ENCODE measurements around the gene CHCHD1. TPM values are rescaled to one million over a fixed set of nuclear protein-coding genes. Genes with fewer than 3 reads are reported as not detected.

CHCHD1 gene
- polyA plus RNA-seq, 3 donors, result 15.0 to 85.0 (median 72.3) TPM

- peaks cover 0 to 1% (median 0%) of the 10 kb centered on the region in 7 donors for H3K9me3 Mint-ChIP-seq
- H3K4me2 ChIP-seq (replicated peaks; ENCODE audit: extremely low read depth, low read length, poor library complexity, severe bottlenecking), result no peak overlapping the region
- intact Hi-C loops (cut with micrococcal nuclease), result no loop called here
Measured at GRCh38 chr10:73808021-73808815, 26.4 kb downstream of the CHCHD1 start.

More at GRCh38 chr10:73808021-73808815, 26.4 kb downstream of the CHCHD1 start:
- Mint-ChIP-seq H3K27ac (peak overlapping the region in 2 of 7 donors; percentile 38 to 61), H3K4me1 (peaks cover 43% of the 10 kb centered on the region), H3K27me3 (ENCODE audit: low read depth in 3 of 3) (no peaks in the 10 kb centered on the region), H3K36me3 (peaks cover 66 to 73% of the 10 kb centered on the region in 2 donors), H3K4me3 (no peak overlapping the region)
- Histone ChIP-seq H3K27me3 (ENCODE audit: control insufficient read depth in 2 of 2, insufficient read depth in 2 of 2, low read length in 2 of 2) (no peaks in the 10 kb centered on the region), H4K20me1 (ENCODE audit: insufficient read depth, low read length) (peaks cover 43% of the 10 kb centered on the region), H3K9ac (ENCODE audit: insufficient read depth, low read length, poor library complexity, severe bottlenecking) (no peak overlapping the region), H2AFZ (ENCODE audit: insufficient read depth, low read depth, low read length, poor library complexity, severe bottlenecking) (no peak overlapping the region), H3K27ac (ENCODE audit: low read depth in 1 of 2, low read length in 2 of 2) (peak overlapping the region in 1 of 2 donors; percentile 46), H3K36me3 (replicated peaks in 1 of 2; ENCODE audit: control insufficient read depth in 1 of 2, insufficient read depth in 2 of 2, low read length in 2 of 2) (peaks cover 63 to 71% of the 10 kb centered on the region in 2 donors), H3K4me1 (ENCODE audit: control insufficient read depth in 1 of 2, insufficient read depth in 2 of 2, low read length in 2 of 2) (peaks cover 20% of the 10 kb centered on the region in 2 donors), H3K9me3 (replicated peaks in 1 of 2; ENCODE audit: control insufficient read depth in 1 of 2, insufficient read depth in 1 of 2, low read length in 2 of 2) (no peaks in the 10 kb centered on the region), H3K4me3 (replicated peaks in 1 of 3; ENCODE audit: low read depth in 2 of 3, low read length in 3 of 3) (no peak overlapping the region), H3K79me2 (ENCODE audit: insufficient read depth, low read length) (peaks cover 54% of the 10 kb centered on the region)
- no peak for TF ChIP-seq CTCF (IDR thresholded peaks at IDR 0.05)
- 93% methylated on average over 14 of the region's 16 CpGs for WGBS (ENCODE audit: insufficient coverage)
- no peak for DNase-seq
